WI38 (cell line): ENCODE results near the gene CYTIP.
"Not testable (repeated sequence)": the region's sequence is repeated elsewhere in the genome, so short reads cannot be mapped to it uniquely, and the experiment has no call there.

Experiments
- H3K4me3 ChIP-seq: 2 replicates; pipeline ENCODE4 v1.5.1; 2011; ENCODE audit warnings: low read depth, mild to moderate bottlenecking, control low read depth, low read length
- TF ChIP-seq, protein P1 (sequence below): IDR thresholded peaks from 2 replicates; pipeline ENCODE4 v1.5.1; 2012; ENCODE audit warnings: low read depth, mild to moderate bottlenecking, control low read depth, low read length

Gene CYTIP

DNA sequence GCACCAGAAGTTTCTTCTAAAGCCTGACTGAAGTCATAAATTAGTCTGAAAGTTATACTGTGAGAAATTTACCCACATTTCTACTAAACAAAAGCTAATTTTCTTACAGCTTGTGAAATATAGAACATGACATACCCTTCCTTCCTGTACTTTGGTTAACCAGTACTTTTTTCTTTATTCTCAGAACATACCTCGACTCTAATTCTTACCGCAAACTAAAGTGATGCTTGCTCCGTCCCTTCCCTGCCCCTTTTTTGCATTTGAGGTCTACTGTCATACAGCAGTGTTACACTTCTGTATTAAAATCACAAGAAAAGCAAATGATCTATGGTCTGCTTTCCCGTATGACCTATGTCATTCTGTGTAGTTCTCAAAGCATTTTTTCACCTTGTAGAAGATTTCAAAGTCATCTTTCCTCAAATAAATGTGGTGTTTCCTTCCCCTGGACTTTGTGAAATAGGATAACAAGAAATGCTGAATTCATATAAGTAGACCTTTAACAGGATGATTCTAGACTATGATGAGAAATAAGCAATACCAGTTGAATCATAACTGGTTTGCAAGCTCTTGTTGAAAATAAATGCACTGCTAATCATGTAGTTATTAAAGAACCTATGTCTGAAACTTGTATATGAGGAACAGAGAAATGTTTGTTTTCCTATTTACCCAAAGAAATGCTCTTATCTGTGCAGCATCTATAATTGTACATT, 30.4 kb downstream of the CYTIP start:
- H3K4me3 ChIP-seq, result no peak overlapping the region
- TF ChIP-seq, protein P1, sequence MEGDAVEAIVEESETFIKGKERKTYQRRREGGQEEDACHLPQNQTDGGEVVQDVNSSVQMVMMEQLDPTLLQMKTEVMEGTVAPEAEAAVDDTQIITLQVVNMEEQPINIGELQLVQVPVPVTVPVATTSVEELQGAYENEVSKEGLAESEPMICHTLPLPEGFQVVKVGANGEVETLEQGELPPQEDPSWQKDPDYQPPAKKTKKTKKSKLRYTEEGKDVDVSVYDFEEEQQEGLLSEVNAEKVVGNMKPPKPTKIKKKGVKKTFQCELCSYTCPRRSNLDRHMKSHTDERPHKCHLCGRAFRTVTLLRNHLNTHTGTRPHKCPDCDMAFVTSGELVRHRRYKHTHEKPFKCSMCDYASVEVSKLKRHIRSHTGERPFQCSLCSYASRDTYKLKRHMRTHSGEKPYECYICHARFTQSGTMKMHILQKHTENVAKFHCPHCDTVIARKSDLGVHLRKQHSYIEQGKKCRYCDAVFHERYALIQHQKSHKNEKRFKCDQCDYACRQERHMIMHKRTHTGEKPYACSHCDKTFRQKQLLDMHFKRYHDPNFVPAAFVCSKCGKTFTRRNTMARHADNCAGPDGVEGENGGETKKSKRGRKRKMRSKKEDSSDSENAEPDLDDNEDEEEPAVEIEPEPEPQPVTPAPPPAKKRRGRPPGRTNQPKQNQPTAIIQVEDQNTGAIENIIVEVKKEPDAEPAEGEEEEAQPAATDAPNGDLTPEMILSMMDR, result no peak

DNA sequence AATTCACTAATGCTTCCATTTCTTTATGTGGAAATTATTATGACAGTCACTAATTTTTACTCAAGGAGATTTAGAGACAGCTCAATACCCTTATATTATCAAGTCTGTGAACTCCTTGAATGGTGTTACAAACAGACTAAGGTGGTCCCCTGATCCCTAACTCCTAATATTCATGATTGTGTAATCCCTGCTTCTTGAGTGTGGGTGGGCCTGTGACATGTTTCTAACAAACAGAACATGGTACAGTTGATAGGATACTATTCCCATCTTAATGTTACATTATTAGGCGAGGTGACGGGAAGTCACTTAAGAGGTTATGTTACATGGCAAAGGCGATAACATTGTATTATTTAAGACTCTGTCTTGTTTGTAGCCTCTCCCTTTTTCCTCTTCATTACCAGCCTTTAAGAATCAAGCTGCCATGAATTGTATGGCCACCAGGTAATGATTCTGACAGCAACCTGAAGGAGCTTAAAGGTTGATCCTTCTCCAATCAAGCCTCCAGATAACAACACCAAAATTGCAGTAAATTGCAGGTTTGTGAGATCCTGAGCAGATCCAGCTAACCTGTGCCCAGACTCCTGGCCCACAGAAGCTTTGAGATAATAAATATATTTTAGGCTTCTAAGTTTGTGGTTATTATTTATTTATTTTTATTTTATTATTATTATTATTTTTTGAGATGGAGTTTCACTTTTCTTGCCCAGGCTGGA, 32.1 kb downstream of the CYTIP start:
- TF ChIP-seq, protein P1, result no peak
- no peak overlapping the region for H3K4me3 ChIP-seq

DNA sequence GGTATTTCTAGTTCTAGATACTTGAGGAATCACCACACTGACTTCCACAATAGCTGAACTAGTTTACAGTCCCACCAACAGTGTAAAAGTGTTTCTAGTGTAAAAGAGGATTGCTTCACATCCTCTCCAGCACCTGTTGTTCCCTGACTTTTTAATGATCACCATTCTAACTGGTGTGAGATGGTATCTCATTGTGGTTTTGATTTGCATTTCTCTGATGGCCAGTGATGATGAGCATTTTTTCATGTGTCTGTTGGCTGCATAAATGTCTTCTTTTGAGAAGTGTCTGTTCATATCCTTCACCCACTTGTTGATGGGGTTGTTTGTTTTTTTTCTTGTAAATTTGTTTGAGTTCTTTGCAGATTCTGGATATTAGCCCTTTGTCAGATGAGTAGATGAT, 38.5 kb downstream of the CYTIP start:
- not testable (repeated sequence) for H3K4me3 ChIP-seq

DNA sequence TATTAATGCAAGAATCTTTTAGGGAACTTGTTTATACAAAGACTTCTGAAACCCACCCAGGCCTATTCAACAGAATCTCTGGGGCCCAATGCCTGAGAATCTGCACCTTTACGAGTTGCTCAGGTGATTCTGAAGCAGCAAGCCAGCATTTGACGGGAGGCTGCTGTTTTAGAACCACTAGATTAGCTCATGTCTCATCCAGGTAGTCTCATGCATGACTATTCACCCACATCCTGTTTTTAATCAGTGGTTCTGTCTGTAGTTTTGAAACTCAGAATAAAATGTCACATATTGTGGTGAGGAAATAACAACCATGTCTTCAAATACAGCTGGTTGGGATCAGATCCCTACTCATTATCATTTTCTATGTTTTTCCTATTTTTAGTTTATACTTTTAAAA, 39.5 kb downstream of the CYTIP start:
- TF ChIP-seq, protein P1, result no peak
- no peak overlapping the region for H3K4me3 ChIP-seq

DNA sequence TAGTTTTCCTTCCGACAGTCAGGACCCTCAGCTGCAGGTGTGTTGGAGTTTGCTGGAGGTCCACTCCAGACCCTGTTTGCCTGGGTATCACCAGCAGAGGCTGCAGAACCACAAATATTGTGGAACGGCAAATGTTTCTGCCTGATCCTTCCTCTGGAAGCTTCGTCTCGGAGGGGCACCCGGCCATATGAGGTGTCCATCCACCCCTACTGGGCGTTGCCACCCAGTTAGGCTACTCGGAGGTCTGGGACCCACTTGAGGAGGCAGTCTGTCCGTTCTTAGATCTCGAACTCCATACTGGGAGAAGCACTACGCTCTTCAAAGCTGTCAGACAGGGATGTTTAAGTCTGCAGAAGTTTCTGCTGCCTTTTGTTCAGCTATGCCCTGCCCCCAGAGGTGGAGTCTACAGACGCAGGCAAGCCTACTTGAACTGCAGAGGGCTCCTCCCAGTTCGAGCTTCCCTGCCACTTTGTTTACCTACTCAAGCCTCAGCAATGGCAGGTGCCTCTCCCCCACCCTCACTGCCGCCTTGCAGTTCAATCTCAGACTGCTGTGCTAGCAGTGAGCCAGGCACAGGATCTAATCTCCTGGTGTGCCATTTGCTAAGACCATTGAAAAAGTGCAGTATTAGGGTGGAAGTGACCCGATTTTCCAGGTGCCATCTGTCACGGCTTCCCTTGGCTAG, 40.9 kb downstream of the CYTIP start:
- H3K4me3 ChIP-seq, result not testable (repeated sequence)

DNA sequence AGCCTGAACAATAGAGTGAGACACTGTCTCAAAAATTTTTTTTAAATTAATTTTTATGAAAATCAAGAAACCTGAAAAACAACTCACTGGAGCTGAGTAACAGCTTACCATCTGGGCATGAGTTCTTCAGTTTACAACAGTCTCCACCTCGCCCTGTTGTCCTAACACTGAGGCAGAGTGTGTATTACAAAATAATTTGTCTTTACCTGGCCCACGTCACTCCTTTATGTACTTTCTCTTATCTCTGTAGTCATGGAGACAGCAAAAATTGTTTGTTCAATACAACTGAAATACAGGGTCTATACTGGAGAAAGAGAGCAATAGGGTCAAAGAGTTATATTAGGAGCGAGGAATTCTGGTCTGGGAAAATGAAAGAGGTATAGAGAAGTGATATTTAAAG, 48.1 kb downstream of the CYTIP start:
- TF ChIP-seq, protein P1, result no peak
- H3K4me3 ChIP-seq, result no peak overlapping the region

DNA sequence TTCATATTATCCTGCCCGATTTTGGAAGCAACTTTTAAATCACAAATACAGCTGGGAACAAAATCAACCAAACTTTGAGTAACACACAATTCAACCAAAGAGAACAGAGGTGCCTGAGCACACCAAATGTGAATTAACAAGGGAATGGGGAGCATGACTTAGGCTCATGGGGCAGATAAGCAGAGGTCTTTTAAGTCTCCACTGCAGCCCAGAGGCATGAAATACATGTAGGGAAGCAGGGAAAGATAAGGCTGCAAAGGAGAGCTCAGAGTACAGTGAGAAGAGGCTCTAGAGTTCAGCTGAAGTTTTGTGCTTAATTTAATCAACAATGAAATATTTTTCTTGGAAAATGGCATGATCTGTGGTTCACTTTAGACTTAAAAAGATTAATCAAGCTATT, 49.0 kb downstream of the CYTIP start:
- no peak overlapping the region for H3K4me3 ChIP-seq
- TF ChIP-seq, protein P1, result no peak

DNA sequence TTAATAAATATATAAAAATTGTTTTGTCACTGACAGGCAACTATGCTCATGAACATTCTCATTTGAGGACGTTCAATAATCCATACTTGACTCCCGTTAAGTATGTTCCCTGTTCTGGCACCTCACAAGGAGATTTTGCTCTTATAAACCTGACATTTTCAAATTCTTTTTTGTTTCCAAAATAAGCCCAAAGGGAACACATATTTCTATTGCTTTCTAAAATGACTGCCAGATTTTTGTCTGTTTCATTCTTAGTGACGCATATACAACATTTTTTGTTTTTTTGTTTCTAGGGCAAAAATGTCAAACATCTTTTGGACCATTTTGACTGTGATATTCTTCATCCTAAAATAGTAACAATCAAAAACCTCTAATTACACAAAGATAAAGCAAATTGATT, 50.5 kb downstream of the CYTIP start:
- TF ChIP-seq, protein P1, result no peak
- no peak overlapping the region for H3K4me3 ChIP-seq
